Activated naive CD4-positive, alpha-beta T cell (primary cell): ENCODE measurements around the gene RAD1.

Source experiments
- DNase-seq, 4 experiments: peaks; one replicate each; lab custom pipeline; 2025; lab: John Stamatoyannopoulos, UW

The RAD1 gene

GRCh38 chr5:34863946-34864345 is 51.4 kb downstream of the RAD1 start:
- no peak for DNase-seq

- no peak for DNase-seq
Measured at GRCh38 chr5:34859253-34859652, 56.1 kb downstream of the RAD1 start.

- DNase-seq: no peak
Measured at GRCh38 chr5:34858790-34859189, 56.5 kb downstream of the RAD1 start.

GRCh38 chr5:34857894-34858293 is 57.4 kb downstream of the RAD1 start:
- DNase-seq: no peak

- no peak for DNase-seq
Measured at GRCh38 chr5:34857161-34857560, 58.1 kb downstream of the RAD1 start.
